HuH-7 (cell line): ENCODE measurements around the gene ZNF600.
"Not testable (repeated sequence)": the region's sequence is repeated elsewhere in the genome, so short reads cannot be mapped to it uniquely, and the experiment has no call there.

Experiments
- DNase-seq: peaks from one replicate; pipeline ENCODE4 v3.0.0; 2011; ENCODE audit warnings: low spot score

ZNF600 gene

GRCh38 chr19:52741951-52742485, 44.6 kb downstream of the ZNF600 start:
- DNase-seq, result no peak

GRCh38 chr19:52741371-52741770, 45.2 kb downstream of the ZNF600 start:
- not testable (repeated sequence) for DNase-seq

- DNase-seq, result no peak
Observed at GRCh38 chr19:52739576-52739975, 47.0 kb downstream of the ZNF600 start.

DNA sequence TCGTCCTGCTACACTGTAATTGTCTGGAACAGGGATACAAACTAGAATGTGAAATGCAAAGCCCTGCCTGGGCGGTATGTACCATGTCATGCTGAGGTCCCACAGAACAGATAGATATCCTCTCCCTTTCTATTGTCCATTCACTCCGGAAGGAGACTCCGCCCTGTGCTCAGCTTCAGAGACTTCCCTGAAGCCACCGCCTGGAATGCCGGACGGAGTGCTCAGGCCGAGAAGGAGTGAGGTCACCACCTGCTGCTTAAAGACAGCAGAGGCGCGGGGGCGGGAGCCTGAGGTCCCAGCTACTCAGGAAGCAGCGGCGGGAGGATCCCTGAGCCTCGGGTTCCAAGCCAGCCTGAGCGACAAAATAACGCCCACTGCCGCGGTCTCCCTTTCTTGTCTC, 50.9 kb downstream of the ZNF600 start:
- DNase-seq, result no peak

GRCh38 chr19:52734893-52735661, 51.5 kb downstream of the ZNF600 start, which contains the start of gene ZNF611:
TSS of gene ZNF611 (minus strand) at chr19:52735044. CDS start at chr19:52715894, 19,150 bp downstream.
- peak; percentile 87 for DNase-seq

DNA sequence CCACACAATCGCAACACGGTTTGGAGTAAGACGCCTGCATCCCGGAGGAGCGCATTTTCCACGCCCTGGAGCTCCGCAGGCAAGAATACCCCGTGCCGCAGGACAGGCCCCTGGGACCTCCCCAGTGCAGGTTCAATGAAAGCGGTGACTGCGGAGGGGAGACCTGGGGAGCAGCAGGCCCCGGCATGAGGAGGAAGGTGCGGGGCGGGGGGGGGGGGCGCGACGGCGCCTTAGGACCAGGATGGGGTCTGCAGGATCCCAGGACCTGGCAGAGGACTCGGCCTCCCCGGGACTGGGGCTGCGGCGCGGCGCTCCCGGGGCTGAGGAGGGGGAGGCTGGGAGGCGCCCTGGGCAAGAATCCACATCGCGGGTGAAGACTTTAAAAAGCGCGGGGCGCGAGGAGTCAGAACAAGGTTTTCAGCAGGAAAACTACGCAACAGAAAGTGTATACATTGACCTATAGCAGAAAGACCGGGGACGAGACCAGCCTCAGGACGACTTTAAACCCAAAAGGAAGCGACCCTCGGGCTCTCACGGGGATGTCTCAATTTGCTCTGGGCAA, 52.2 kb downstream of the ZNF600 start:
- peak; percentile 18 for DNase-seq

DNA sequence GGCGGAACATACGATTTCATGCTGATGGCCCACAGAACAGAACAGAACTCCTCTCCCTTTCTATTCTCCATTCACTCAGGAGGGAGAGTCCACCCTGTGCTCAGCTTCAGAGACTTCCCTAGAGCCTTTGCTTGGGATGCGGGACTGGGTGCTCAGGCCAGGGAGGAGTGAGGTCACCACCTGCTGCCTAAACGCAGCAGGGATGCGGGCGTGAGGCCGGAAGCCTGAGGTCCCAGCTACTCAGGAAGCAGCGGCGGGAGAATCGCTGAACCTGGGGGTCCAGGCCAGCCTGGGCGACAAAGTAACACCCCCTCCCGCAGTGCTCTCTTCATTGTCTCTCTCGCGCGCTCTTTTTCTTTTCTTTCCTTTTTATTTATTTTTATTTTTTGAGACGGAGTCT, 60.5 kb downstream of the ZNF600 start:
- not testable (repeated sequence) for DNase-seq

DNA sequence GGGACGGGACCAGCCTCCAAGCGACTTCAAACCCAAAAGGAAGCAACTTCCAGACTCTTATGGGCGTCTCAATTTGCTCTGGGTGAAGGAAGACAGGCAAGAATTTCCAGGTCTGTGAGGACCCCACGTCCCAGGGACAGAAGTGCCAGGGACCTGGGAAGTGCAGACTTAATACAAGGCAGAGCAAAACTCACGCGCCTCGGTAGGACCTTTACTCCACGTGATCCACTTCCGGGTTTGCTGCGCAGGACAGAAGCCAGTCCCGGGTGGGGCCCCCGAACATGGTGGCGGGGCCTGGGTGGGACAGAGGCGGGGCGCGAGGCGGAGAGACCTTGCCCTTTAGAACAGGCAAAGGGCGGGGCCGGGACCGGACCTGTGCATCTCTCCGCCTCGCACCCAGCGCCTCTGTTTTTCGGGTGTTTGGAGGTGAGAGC, 61.0 kb downstream of the ZNF600 start:
- DNase-seq, result no peak

- DNase-seq, result no peak
Observed at GRCh38 chr19:52724701-52725514, 61.7 kb downstream of the ZNF600 start.

DNA sequence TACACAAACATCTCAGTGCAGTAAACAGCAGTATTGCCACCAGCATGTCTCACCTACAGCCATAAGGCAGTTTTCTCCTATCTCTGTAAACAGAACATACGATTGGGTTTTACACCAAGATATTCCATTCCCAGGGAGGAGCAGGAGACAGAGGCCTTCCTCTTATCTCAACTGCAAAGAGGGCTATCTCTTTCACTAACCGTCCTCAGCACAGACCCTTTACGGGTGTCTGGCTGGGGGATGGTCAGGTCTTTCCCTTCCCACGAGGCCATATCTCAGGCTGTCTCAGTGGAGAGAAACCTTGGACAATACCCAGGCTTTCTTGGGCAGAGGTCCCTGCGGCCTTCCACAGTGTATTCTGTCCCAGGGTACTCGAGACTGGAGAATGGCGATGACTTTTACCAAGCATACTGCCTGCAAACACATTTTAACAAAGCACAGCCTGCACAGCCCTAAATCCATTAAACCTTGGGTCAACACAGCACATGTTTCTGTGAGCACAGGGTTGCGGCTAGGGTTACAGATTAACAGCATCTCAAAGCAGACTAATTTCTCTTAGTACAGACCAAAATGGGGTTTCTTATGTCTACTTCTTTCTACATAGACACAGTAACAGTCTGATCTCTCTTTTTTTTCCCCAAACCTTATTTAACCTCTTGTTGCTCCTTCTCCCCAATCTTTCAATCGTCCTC, 62.5 kb downstream of the ZNF600 start:
- DNase-seq, result not testable (repeated sequence)

DNA sequence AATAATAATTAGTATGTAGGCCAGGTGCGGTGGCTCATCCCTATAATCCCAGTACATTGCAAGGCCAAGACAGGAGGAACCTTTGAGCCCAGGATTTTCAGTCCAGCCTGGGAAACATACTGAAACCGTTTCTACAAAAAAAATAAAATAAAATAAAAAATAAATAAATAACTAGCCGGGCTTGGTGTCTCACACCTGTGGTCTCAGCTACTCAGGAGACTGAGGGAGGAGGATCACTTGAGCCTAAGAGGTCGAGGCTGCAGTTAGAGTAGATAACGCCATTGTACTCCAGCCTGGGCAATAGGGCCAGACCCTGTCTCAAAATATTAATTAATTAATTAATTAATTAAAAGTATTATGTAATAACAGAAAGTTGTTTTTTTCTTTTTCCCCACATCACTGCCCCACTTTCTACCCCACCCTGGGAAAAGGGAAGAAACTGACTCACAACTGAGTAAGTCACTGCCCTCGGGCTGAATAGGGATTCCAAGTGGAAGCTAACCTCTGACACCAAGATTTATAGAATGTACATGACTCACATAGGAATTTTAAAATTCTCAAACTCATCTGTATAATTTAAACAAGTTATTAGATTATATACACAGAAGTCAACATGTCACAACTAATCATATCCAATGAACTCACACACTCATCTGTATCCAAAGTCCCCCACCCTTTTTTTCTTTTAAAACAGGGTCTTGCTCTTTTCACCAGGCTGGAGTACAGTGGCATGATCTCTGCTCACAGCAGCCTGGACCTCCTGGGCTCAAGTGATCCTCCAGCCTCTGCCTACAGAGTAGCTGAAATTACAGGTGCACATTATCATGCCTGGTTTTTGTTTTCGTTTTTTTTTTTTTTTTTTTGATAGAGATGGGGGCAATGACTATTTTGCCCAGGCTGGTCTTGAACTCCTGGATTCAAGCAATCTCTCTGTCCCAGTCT, 64.3 kb downstream of the ZNF600 start:
- DNase-seq, result no peak

DNA sequence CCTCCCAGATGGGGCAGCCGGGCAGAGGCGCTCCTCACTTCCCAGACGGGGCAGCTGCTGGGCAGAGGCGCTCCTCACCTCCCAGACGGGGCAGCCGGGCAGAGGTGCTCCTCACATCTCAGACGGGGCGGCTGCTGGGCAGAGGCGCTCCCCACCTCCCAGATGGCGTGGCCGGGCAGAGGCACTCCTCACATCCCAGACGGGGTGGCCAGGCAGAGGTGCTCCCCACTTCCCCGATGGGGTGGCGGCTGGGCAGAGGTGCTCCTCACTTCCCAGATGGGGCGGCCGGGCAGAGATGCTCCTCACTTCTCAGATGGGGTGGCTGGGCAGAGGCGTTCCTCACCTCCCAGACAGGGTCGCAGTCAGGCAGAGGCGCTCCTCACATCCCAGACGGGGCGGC, 66.0 kb downstream of the ZNF600 start:
- DNase-seq, result not testable (repeated sequence)

DNA sequence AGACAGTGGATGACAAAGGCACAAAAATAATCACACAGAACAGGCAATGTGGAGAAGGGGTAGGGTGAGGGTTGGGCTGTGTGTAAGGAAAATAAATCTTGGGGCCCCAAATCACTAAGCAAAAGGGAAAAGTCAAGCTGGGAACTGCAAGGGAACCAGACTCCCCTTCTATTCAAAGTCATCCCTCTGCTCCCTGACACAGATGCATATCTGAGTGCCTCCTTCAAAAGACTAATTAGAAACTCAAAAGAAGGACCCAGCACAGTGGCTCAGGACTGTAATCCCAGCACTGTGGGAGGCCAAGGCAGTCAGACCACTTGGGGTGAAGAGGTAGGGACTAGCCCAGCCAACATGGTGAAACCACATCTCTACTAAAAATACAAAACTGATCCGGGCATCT, 70.1 kb downstream of the ZNF600 start:
- no peak for DNase-seq

GRCh38 chr19:52715902-52716301, 70.7 kb downstream of the ZNF600 start:
- not testable (repeated sequence) for DNase-seq

- DNase-seq, result not testable (repeated sequence)
Observed at GRCh38 chr19:52715330-52715729, 71.3 kb downstream of the ZNF600 start.
